Gastroesophageal sphincter (tissue), 2 donors: Measurements from ENCODE around the gene GOLGB1.

Experiments used
- EP300 ChIP-seq: sonication (generic); formaldehyde crosslinking; IDR thresholded peaks from one replicate; pipeline ENCODE4 v1.6.1; 2017; ENCODE audit warnings: antibody characterized with exemption, mild to moderate bottlenecking
- POLR2A ChIP-seq, 2 donors: fragments of 450-650 bp; IDR thresholded peaks; one replicate each; pipeline ENCODE4 v1.6.1; 2017; ENCODE audit warnings: antibody characterized with exemption in 2 of 2, mild to moderate bottlenecking in 2 of 2, moderate library complexity in 1 of 2

DNA sequence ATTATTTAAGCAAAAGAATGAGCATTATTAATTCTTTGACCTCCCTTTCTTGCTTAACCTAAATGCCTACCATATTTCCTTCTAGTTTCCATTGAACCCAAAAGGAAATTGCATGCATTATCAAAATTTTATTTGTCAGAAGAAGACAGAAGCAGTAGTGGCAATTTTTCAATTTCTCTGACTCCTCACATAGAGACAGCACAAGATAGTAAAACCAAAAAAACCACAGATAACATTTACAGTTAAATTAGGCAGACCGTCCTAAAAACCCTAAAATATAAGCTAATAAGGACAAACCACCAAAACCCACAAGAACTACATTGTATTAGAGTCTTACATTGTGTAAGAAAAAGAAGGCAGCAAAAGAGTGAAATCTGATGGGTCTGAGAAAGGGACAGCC, 27.1 kb downstream of the GOLGB1 start:
- TF ChIP-seq EP300: no peak
- no peak for TF ChIP-seq POLR2A (IDR thresholded peaks at IDR 0.05)
